CD4-positive, CD25-positive, alpha-beta regulatory T cell (primary cell): ENCODE data around the gene SCN3B. TPM values are rescaled to one million over a fixed set of nuclear protein-coding genes. Genes with fewer than 3 reads are reported as not detected.

Source experiments
- ATAC-seq, 2 donors: fragments of 150-1000 bp; cut with Tn5 transposase; one replicate each; pipeline ENCODE4 v1.10.0; 2021; ENCODE audit warnings: low read depth in 2 of 2, moderate number of reproducible peaks in 2 of 2, moderate library complexity in 1 of 2
- DNase-seq, 3 donors: peaks; one replicate each; pipeline versions ENCODE4 v3.0.0 to v3.0.0-alpha.2; 2012 to 2022; ENCODE audit warnings: mixed read lengths in 1 of 3
- H3K27ac ChIP-seq: one replicate; pipeline ENCODE4 v1.7.0; 2013; ENCODE audit warnings: mild to moderate bottlenecking, low read length; ENCODE audit not compliant: insufficient read depth, poor library complexity, severe bottlenecking
- H3K27me3 ChIP-seq: one replicate; pipeline ENCODE4 v1.7.0; 2013; ENCODE audit warnings: low read length; ENCODE audit not compliant: control insufficient read depth, insufficient read depth
- H3K36me3 ChIP-seq: one replicate; pipeline ENCODE4 v1.7.0; 2013; ENCODE audit warnings: mild to moderate bottlenecking, low read length, moderate library complexity; ENCODE audit not compliant: control insufficient read depth, insufficient read depth
- H3K4me1 ChIP-seq: 2 replicates; pipeline ENCODE4 v1.7.0; 2013; ENCODE audit warnings: mild to moderate bottlenecking, low read length; ENCODE audit not compliant: insufficient read depth, control insufficient read depth, poor library complexity, severe bottlenecking
- H3K4me3 ChIP-seq: one replicate; pipeline ENCODE4 v1.7.0; 2013; ENCODE audit warnings: low read depth, mild to moderate bottlenecking, low read length, moderate library complexity
- H3K9me3 ChIP-seq, 2 experiments: 1 replicate in 1 of 2; 2 replicates in 1 of 2; pipeline ENCODE4 v1.7.0; 2013; ENCODE audit warnings: low read length in 2 of 2, mild to moderate bottlenecking in 1 of 2, moderate library complexity in 1 of 2; ENCODE audit not compliant: control insufficient read depth in 2 of 2
- H3K27ac Mint-ChIP-seq, 3 donors: one replicate each; pipeline ENCODE4 v1.8.0; 2020 to 2022; ENCODE audit warnings: mild to moderate bottlenecking in 3 of 3, mixed read lengths in 3 of 3, moderate library complexity in 2 of 3
- H3K27me3 Mint-ChIP-seq: one replicate; pipeline ENCODE4 v1.8.0; 2022; ENCODE audit warnings: mild to moderate bottlenecking, mixed read lengths
- H3K36me3 Mint-ChIP-seq: one replicate; pipeline ENCODE4 v1.8.0; 2020; ENCODE audit warnings: mixed read lengths
- H3K4me1 Mint-ChIP-seq, 4 donors: one replicate each; pipeline ENCODE4 v1.8.0; 2020 to 2022; ENCODE audit warnings: mixed read lengths in 4 of 4, mild to moderate bottlenecking in 1 of 4
- H3K4me3 Mint-ChIP-seq, 4 donors: one replicate each; pipeline ENCODE4 v1.8.0; 2020 to 2022; ENCODE audit warnings: mild to moderate bottlenecking in 4 of 4, mixed read lengths in 4 of 4, moderate library complexity in 3 of 4
- H3K9me3 Mint-ChIP-seq, 7 donors: one replicate each; pipeline ENCODE4 v1.8.0; 2020 to 2022; ENCODE audit warnings: mixed read lengths in 7 of 7, mild to moderate bottlenecking in 3 of 7, moderate library complexity in 2 of 7
- polyA plus RNA-seq, 4 donors: library from polyadenylated mRNA; unstranded; fragments of 300-500 nt; fragmentation: Illumina TruSeq; gene quantifications; one replicate each; pipeline ENCODE4 v1.2.3, GENCODE V29; 2021
- total RNA-seq: library from RNA; stranded (reverse); gene quantifications from one replicate; pipeline ENCODE4 v1.2.3, GENCODE V29; 2022

SCN3B gene
- total and polyA plus RNA-seq, 5 donors from 2014 or later: 0.05 TPM; not detected in 4

DNA sequence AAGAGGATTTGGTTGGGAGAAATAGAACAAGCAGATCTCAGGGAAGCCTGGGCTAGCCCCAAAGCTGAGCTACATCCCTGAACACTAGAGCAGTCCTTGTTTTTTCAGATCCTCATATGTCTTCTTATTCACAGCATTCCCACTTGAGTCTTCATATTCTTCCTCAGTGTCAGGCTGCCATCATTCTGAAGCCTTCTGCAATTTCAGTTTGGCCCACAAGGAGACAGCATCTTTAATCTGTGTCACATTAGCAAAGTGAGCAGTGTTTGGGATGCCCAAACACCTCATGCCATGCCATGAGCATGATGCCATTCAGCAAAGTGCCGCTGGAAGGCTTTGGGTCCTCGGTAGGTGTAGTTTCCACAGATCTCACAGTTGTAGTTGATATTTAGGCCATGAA, 56.6 kb downstream of the SCN3B start:
- Mint-ChIP-seq H3K4me3 (no peak overlapping the region), H3K27me3 (no peaks in the 10 kb centered on the region), H3K4me1 (no peaks in the 10 kb centered on the region), H3K36me3 (peaks cover 16% of the 10 kb centered on the region), H3K9me3 (peaks cover 0 to 1% (median 0%) of the 10 kb centered on the region in 7 donors), H3K27ac (no peak overlapping the region)
- DNase-seq (no peak), ATAC-seq (no peak)
- H3K4me3 ChIP-seq: no peak overlapping the region
- H3K27me3 ChIP-seq: no peaks in the 10 kb centered on the region
- no peak overlapping the region for H3K27ac ChIP-seq
- no peaks in the 10 kb centered on the region for H3K4me1 ChIP-seq
- no peaks in the 10 kb centered on the region for H3K36me3 ChIP-seq
- H3K9me3 ChIP-seq: no peaks in the 10 kb centered on the region

DNA sequence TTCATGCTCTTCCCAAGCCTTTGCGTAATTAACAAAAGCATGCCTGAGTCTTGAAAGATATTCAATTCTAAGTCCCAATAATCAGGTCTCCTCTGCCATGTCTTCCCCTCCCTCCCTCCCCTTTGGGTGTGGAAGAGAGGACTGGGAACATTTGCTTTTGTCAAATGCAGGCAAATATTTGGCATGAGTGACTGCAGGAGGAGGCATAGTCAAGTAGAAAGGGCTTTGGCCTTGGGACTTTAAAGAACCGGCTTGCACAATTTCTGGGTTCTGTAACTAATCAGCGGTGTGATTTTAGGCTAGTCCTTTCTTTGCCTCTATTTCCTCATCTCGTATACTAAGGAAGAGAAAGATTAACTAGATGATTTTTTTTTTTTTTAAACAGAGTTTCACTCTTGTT, 59.5 kb downstream of the SCN3B start:
- no peaks in the 10 kb centered on the region for H3K4me1 ChIP-seq
- no peak overlapping the region for H3K4me3 ChIP-seq
- Mint-ChIP-seq H3K27ac (no peak overlapping the region), H3K36me3 (peaks cover 12% of the 10 kb centered on the region), H3K9me3 (peaks cover 0 to 1% (median 0%) of the 10 kb centered on the region in 7 donors), H3K4me3 (no peak overlapping the region), H3K27me3 (no peaks in the 10 kb centered on the region), H3K4me1 (no peaks in the 10 kb centered on the region)
- ATAC-seq (no peak), DNase-seq (no peak)
- H3K27me3 ChIP-seq: no peaks in the 10 kb centered on the region
- no peak overlapping the region for H3K27ac ChIP-seq
- no peaks in the 10 kb centered on the region for H3K9me3 ChIP-seq
- H3K36me3 ChIP-seq: no peaks in the 10 kb centered on the region

DNA sequence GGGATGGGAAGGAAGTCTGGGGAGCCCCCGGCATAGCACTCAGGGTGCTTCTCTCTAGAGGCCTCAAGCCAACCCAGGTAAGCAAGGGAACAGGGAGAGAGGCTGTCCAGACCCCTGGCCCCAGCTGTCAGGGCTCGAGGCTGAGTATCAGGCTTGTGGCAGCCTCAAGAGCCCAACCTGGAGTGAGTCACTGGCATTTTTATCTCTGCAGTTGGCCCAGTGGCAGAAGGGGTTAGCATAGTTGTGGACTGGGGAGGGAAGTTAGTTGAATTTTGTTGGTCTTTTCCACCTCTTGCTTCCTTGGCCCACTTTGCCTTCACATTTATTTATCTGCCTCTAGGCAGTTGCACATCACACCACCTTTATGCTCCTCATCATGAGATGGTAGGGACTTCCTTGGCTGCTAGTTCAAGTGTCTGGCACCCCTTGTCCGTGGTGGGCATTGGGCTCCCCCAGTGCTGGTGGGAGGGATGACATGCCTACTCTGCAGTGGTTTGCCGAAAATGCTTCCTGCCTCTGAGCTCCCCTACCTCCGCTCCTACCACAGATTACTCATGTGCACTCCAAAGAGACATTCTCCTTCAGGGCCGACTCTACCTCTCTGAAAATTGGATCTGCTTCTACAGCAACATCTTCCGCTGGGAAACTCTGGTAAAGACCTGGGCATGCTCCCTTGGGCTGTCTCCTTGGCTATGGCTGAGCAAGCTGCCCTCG, 60.1 kb downstream of the SCN3B start:
- Mint-ChIP-seq H3K36me3 (peaks cover 12% of the 10 kb centered on the region), H3K27ac (no peak overlapping the region), H3K27me3 (no peaks in the 10 kb centered on the region), H3K4me1 (no peaks in the 10 kb centered on the region), H3K9me3 (peaks cover 0 to 1% (median 0%) of the 10 kb centered on the region in 7 donors), H3K4me3 (no peak overlapping the region)
- DNase-seq: no peak
- Histone ChIP-seq H3K4me1 (no peaks in the 10 kb centered on the region), H3K27me3 (no peaks in the 10 kb centered on the region), H3K4me3 (no peak overlapping the region), H3K27ac (no peak overlapping the region), H3K9me3 (no peaks in the 10 kb centered on the region), H3K36me3 (no peaks in the 10 kb centered on the region)
- no peak for ATAC-seq

DNA sequence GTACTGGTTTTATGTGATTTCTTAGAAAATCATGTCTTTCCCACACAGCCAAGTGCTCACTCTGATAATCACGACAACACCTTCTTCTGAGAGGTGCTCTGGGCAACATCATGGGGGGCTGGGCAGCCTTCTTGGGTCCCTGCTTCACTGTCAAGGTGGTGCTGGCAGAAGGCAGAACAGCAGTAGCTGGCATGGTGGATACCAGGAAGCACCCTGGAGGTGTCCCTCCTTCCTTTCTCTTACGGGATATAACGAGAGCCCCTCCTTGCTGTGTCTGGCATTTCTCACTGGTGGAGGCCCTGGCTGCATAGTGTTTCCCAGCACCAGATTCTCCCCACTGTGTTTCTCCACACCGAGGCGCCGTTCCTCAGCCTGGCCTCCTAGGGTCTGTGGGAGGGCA, 60.9 kb downstream of the SCN3B start:
- H3K27ac Mint-ChIP-seq: no peak overlapping the region
- ATAC-seq: no peak
- no peaks in the 10 kb centered on the region for H3K27me3 Mint-ChIP-seq

DNA sequence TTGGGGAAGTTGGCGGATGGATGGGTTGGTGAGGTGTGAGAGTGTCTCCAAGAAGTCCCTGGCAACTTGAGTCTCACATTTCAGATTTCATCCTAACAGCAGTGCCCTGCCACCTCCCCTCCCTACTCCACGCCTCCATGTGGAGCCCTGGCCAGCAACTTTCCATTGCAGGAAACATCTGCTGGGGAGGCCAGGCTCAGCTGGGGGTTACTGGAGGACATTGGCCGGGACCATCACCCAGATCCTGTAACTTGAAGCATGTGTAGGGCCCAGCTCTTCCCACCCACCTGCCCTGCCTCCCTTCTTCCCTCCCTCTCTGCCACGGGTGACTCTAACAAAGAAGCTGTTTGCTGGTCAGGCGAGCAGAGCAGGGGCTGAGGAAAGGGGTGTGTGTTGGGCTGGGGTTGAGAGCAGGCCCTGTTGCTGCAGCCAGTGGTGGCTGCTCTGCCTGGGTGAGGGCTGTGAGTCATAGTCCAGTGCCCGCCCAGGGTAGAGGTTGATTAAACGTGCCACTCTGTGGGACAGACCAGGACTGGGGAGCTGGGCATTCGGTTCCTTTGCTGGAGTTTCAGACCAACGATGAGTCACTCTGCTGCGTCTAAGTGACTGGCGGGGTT, 64.0 kb downstream of the SCN3B start:
- no peaks in the 10 kb centered on the region for H3K36me3 ChIP-seq
- no peak for ATAC-seq
- H3K27me3 Mint-ChIP-seq: no peaks in the 10 kb centered on the region
- H3K27ac Mint-ChIP-seq: no peak overlapping the region
- H3K4me3 Mint-ChIP-seq: no peak overlapping the region
- no peaks in the 10 kb centered on the region for H3K4me1 ChIP-seq
- no peak overlapping the region for H3K4me3 ChIP-seq
- H3K27me3 ChIP-seq: no peaks in the 10 kb centered on the region
- DNase-seq: no peak
- no peaks in the 10 kb centered on the region for H3K9me3 Mint-ChIP-seq
- no peak overlapping the region for H3K27ac ChIP-seq
- no peaks in the 10 kb centered on the region for H3K9me3 ChIP-seq
- no peaks in the 10 kb centered on the region for H3K4me1 Mint-ChIP-seq
- H3K36me3 Mint-ChIP-seq: peaks cover 4% of the 10 kb centered on the region

More for the DNA sequence above, 60.9 kb downstream of the SCN3B start:
- peaks cover 10% of the 10 kb centered on the region for H3K36me3 Mint-ChIP-seq
- H3K4me1 Mint-ChIP-seq: no peaks in the 10 kb centered on the region
- H3K27me3 ChIP-seq: no peaks in the 10 kb centered on the region
- no peaks in the 10 kb centered on the region for H3K9me3 ChIP-seq
- no peak overlapping the region for H3K4me3 Mint-ChIP-seq
- H3K4me1 ChIP-seq: no peaks in the 10 kb centered on the region
- H3K36me3 ChIP-seq: no peaks in the 10 kb centered on the region
- peaks cover 0 to 1% (median 0%) of the 10 kb centered on the region in 7 donors for H3K9me3 Mint-ChIP-seq
- DNase-seq: no peak
- no peak overlapping the region for H3K27ac ChIP-seq
- no peak overlapping the region for H3K4me3 ChIP-seq

DNA sequence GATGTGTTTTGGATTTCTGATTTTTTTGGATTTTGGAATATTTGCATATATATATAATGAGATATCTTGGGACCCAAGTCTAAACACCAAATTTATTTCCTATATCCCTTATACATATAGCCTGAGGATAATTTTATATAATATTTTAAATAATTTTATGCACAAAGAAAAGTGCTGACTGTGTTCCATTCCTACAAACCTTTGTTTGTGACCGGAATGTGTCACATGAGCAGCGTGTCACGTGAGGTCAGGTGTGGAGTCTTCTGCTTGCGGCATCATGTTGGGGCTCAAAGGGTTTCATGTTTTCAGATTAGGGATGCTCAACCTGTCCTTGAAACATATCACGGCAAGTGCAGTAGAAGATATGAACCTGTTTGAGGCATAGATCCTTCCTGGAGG, 65.6 kb downstream of the SCN3B start:
- Histone ChIP-seq H3K9me3 (no peaks in the 10 kb centered on the region), H3K27ac (no peak overlapping the region), H3K27me3 (no peaks in the 10 kb centered on the region), H3K4me3 (no peak overlapping the region), H3K4me1 (no peaks in the 10 kb centered on the region), H3K36me3 (no peaks in the 10 kb centered on the region)
- no peaks in the 10 kb centered on the region for H3K4me1 Mint-ChIP-seq
- DNase-seq (no peak), ATAC-seq (no peak)
- no peaks in the 10 kb centered on the region for H3K27me3 Mint-ChIP-seq
- H3K9me3 Mint-ChIP-seq: no peaks in the 10 kb centered on the region
- peaks cover 4% of the 10 kb centered on the region for H3K36me3 Mint-ChIP-seq
- H3K27ac Mint-ChIP-seq: no peak overlapping the region
- no peak overlapping the region for H3K4me3 Mint-ChIP-seq

DNA sequence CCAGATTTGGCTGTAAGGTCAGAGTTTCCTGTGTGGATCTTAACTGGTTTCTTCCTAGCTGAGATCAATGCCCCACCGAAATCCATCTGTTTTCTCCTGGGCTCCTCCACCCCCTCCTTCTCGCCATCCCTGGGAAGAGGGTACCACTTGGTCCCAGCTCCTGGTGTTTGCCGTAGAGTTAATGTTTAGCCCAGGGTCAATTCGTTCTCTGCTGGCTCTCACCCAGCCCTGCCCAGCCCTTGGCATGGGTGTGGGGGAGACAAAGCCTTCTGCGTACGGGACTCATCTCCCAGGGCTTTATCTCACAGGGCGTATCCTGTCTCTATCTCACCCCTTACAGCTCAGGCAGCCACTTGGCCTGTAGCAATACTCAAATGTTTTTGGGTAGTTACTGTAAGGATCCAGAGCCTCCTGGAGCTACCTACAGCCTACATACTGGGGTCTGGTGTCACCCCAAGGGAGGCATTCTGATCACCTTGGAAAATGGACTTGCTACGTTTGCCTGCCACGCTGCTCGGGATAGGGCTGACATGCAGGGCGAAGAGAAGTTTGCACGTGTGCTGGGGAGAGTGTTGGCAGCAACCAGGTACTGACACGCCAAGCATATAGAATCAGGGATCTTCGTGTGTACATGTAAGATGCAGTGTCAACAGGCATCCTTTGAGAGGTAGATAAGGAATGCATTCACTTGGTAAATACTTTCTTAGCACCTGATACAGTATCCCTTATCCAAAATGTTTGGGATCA, 66.1 kb downstream of the SCN3B start:
- no peaks in the 10 kb centered on the region for H3K9me3 Mint-ChIP-seq
- no peak overlapping the region for H3K4me3 Mint-ChIP-seq
- ATAC-seq: no peak
- Histone ChIP-seq H3K4me3 (no peak overlapping the region), H3K9me3 (no peaks in the 10 kb centered on the region), H3K27me3 (no peaks in the 10 kb centered on the region), H3K4me1 (no peaks in the 10 kb centered on the region), H3K27ac (no peak overlapping the region), H3K36me3 (no peaks in the 10 kb centered on the region)
- no peak overlapping the region for H3K27ac Mint-ChIP-seq
- no peak for DNase-seq
- no peaks in the 10 kb centered on the region for H3K27me3 Mint-ChIP-seq
- H3K4me1 Mint-ChIP-seq: no peaks in the 10 kb centered on the region
- peaks cover 4% of the 10 kb centered on the region for H3K36me3 Mint-ChIP-seq
